Kidney tubule cell (primary cell): ENCODE results near the gene LCN9.
"Not testable (repeated sequence)": the region's sequence is repeated elsewhere in the genome, so short reads cannot be mapped to it uniquely, and the experiment has no call there.

ENCODE experiments used
- DNase-seq: peaks from one replicate; pipeline ENCODE4 v3.0.0-alpha.2; 2018; ENCODE audit warnings: low spot score

Gene LCN9

GRCh38 chr9:135647884-135648283 lies 15.2 kb upstream of the LCN9 start:
- no peak for DNase-seq

GRCh38 chr9:135648494-135649410 lies 14.4 kb upstream of the LCN9 start:
- DNase-seq, result no peak

GRCh38 chr9:135649508-135649907 lies 13.6 kb upstream of the LCN9 start:
- no peak for DNase-seq

- no peak for DNase-seq
Measured at GRCh38 chr9:135650408-135650807, 12.7 kb upstream of the LCN9 start.

- DNase-seq, result no peak
Measured at GRCh38 chr9:135655317-135655716, 7.8 kb upstream of the LCN9 start.

GRCh38 chr9:135657416-135657815 lies 5.7 kb upstream of the LCN9 start:
- no peak for DNase-seq

GRCh38 chr9:135659252-135659651 lies 3.9 kb upstream of the LCN9 start:
- no peak for DNase-seq

GRCh38 chr9:135660407-135660806 lies 2.7 kb upstream of the LCN9 start:
- DNase-seq, result no peak

GRCh38 chr9:135661816-135662560 lies 1.1 kb upstream of the LCN9 start:
- DNase-seq, result no peak

- DNase-seq, result no peak
Measured at GRCh38 chr9:135663451-135663770, 302 bp downstream of the LCN9 start.

GRCh38 chr9:135663857-135664256 lies 748 bp downstream of the LCN9 start:
- no peak for DNase-seq

GRCh38 chr9:135664266-135664665 lies 1.2 kb downstream of the LCN9 start:
- no peak for DNase-seq

GRCh38 chr9:135664801-135665794 lies 2.0 kb downstream of the LCN9 start:
- no peak for DNase-seq

GRCh38 chr9:135665795-135666189 lies 2.7 kb downstream of the LCN9 start:
- DNase-seq, result no peak

- DNase-seq, result no peak
Measured at GRCh38 chr9:135666534-135667462, 3.7 kb downstream of the LCN9 start.

GRCh38 chr9:135667463-135668001 lies 4.4 kb downstream of the LCN9 start:
- DNase-seq, result no peak

- not testable (repeated sequence) for DNase-seq
Measured at GRCh38 chr9:135669018-135669417, 5.9 kb downstream of the LCN9 start.

GRCh38 chr9:135669616-135670285 lies 6.6 kb downstream of the LCN9 start:
- DNase-seq, result no peak

- no peak for DNase-seq
Measured at GRCh38 chr9:135670721-135671590, 7.8 kb downstream of the LCN9 start.
